A549 (cell line): ENCODE data around the gene HLA-DOA. TPM values are rescaled to one million over a fixed set of nuclear protein-coding genes. Genes with fewer than 3 reads are reported as not detected.

ENCODE experiments used
- ATAC-seq, 2 experiments: fragments of 200-7000 bp in 1 of 2; fragments of >200 bp in 1 of 2; cut with Nextera tagmentation in 1 of 2; cut with Tn5 transposase in 1 of 2; 3 replicates each; pipeline versions ENCODE4 v1.8.0 to v1.9.1; 2018 to 2020; ENCODE audit warnings: mild to moderate bottlenecking in 1 of 2, moderate library complexity in 1 of 2
- CTCF ChIA-PET: fragments of 300-600 bp; sonication (Branson Sonifier 250); formaldehyde crosslinking; extraction: SDS; loops from one replicate; lab custom pipeline; 2021; ENCODE audit warnings: antibody characterized with exemption, inconsistent platforms; lab: Yijun Ruan, JAX
- POLR2A ChIA-PET: fragments of 350-600 bp; formaldehyde crosslinking; extraction: SDS; loops from one replicate; lab custom pipeline; 2021; ENCODE audit warnings: antibody characterized with exemption, inconsistent platforms; lab: Yijun Ruan, JAX
- DNase-seq, 2 experiments: peaks; one replicate each; pipeline versions ENCODE4 v3.0.0 to v3.0.0-alpha.2; 2011 to 2016; ENCODE audit warnings: low read depth in 1 of 2, low spot score in 1 of 2
- FAIRE-seq: peaks from 2 replicates; lab custom pipeline; 2011; peaks lifted over from hg19 to GRCh38; lab: Jason Lieb, UNC
- H3K27ac ChIP-seq, 2 experiments: fragments of >200 bp; sonication (Bioruptor Twin); formaldehyde crosslinking; 3 replicates each; pipeline ENCODE4 v1.5.1; 2016 to 2017
- H3K4me1 ChIP-seq: fragments of >200 bp; sonication (Bioruptor Twin); formaldehyde crosslinking; 3 replicates; pipeline ENCODE4 v1.6.1; 2016
- H3K4me2 ChIP-seq: fragments of >200 bp; sonication (Bioruptor Twin); formaldehyde crosslinking; 3 replicates; pipeline ENCODE4 v1.6.1; 2016
- H3K4me3 ChIP-seq: fragments of >200 bp; sonication (Bioruptor Twin); formaldehyde crosslinking; 3 replicates; pipeline ENCODE4 v1.5.1; 2016
- H3K9me3 ChIP-seq: fragments of >200 bp; sonication (Bioruptor Twin); formaldehyde crosslinking; 3 replicates; pipeline ENCODE4 v1.6.1; 2016
- CBX8 ChIP-seq: fragments of 200-600 bp; sonication (generic); IDR thresholded peaks from 2 replicates; pipeline ENCODE4 v1.6.1; 2016
- E2F6 ChIP-seq: IDR thresholded peaks from 2 replicates; pipeline ENCODE4 v1.6.1; 2012; ENCODE audit warnings: low read depth, borderline replicate concordance
- ESRRA ChIP-seq: fragments of 150-350 bp; IDR thresholded peaks from 2 replicates; pipeline ENCODE4 v1.6.1; 2014; ENCODE audit warnings: mild to moderate bottlenecking, low read length, borderline replicate concordance
- GATA3 ChIP-seq: IDR thresholded peaks from 2 replicates; pipeline ENCODE4 v1.6.1; 2012; ENCODE audit warnings: borderline replicate concordance
- HDAC2 ChIP-seq: fragments of 200-600 bp; sonication (generic); IDR thresholded peaks from 2 replicates; pipeline ENCODE4 v1.6.1; 2016
- HEYL ChIP-seq: fragments of 250-450 bp; sonication (Bioruptor Pico); IDR thresholded peaks from 2 replicates; pipeline ENCODE4 v1.8.0; 2021; ENCODE audit warnings: mild to moderate bottlenecking, moderate library complexity
- HMGXB4 ChIP-seq: fragments of 250-450 bp; sonication (Bioruptor Pico); IDR thresholded peaks from 2 replicates; pipeline ENCODE4 v1.5.0; 2021; ENCODE audit warnings: mild to moderate bottlenecking, moderate library complexity, borderline replicate concordance
- HOXA7 ChIP-seq: fragments of 250-450 bp; sonication (Bioruptor Pico); IDR thresholded peaks from 2 replicates; pipeline ENCODE4 v1.5.0; 2020; ENCODE audit warnings: mild to moderate bottlenecking, moderate library complexity
- HOXB5 ChIP-seq: fragments of 250-450 bp; sonication (Bioruptor Pico); IDR thresholded peaks from 2 replicates; pipeline ENCODE4 v1.5.0; 2020; ENCODE audit warnings: mild to moderate bottlenecking, moderate library complexity
- JUNB ChIP-seq: fragments of >200 bp; sonication (Bioruptor Twin); formaldehyde crosslinking; IDR thresholded peaks from 2 replicates; pipeline ENCODE4 v1.6.1; 2016
- MAZ ChIP-seq: fragments of 150-350 bp; IDR thresholded peaks from 2 replicates; pipeline ENCODE4 v1.6.1; 2014; ENCODE audit warnings: antibody characterized with exemption, low read depth, low read length, borderline replicate concordance
- MYC ChIP-seq: IDR thresholded peaks from 2 replicates; pipeline ENCODE4 v1.6.1; 2012; ENCODE audit warnings: mild to moderate bottlenecking, inconsistent platforms, low read length, improper control_type of control experiment, borderline replicate concordance
- NFE2L2 ChIP-seq: fragments of 150-350 bp; conservative IDR thresholded peaks from 2 replicates; pipeline ENCODE4 v1.6.1; 2014; ENCODE audit warnings: low read length
- PHF8 ChIP-seq: fragments of 200-600 bp; sonication (generic); IDR thresholded peaks from 2 replicates; pipeline ENCODE4 v1.6.1; 2016; ENCODE audit warnings: low read depth, mild to moderate bottlenecking, antibody characterized with exemption, moderate library complexity, borderline replicate concordance
- RAD21 ChIP-seq, 2 experiments: fragments of >200 bp in 1 of 2; sonication (Bioruptor Twin) in 1 of 2; formaldehyde crosslinking in 1 of 2; IDR thresholded peaks in 1 of 2; conservative IDR thresholded peaks in 1 of 2; 2 replicates in 1 of 2; 3 replicates in 1 of 2; pipeline ENCODE4 v1.6.1; 2012 to 2018; ENCODE audit warnings: inconsistent platforms in 1 of 2
- RFX5 ChIP-seq: fragments of 450-650 bp; IDR thresholded peaks from 2 replicates; pipeline ENCODE4 v1.7.1; 2014; ENCODE audit warnings: antibody characterized with exemption, mild to moderate bottlenecking, moderate library complexity
- TP53 ChIP-seq: fragments of 250-450 bp; sonication (Bioruptor Pico); IDR thresholded peaks from 2 replicates; pipeline ENCODE4 v1.5.0; 2021; ENCODE audit warnings: mild to moderate bottlenecking, moderate library complexity
- ZC3H11A ChIP-seq: fragments of 450-650 bp; IDR thresholded peaks from 2 replicates; pipeline ENCODE4 v1.6.1; 2014; ENCODE audit warnings: antibody characterized with exemption, mild to moderate bottlenecking
- ZSCAN20 ChIP-seq: fragments of 250-450 bp; sonication (Bioruptor Pico); IDR thresholded peaks from 2 replicates; pipeline ENCODE4 v1.8.0; 2022; ENCODE audit warnings: mild to moderate bottlenecking, moderate library complexity
- WGBS: methylation state at CpG from one replicate; pipeline ENCODE4 v1.1.6; 2017; ENCODE audit errors: missing lambda C conversion rate; 5-methylcytosine and 5-hydroxymethylcytosine counted together
- polyA minus RNA-seq: library from RNA; depleted of rRNA, polyadenylated mRNA; stranded (reverse); fragments of >200 nt; gene quantifications from 2 replicates; pipeline ENCODE4 v1.2.3, GENCODE V29; 2011; rRNA and poly(A)+ RNA removed
- polyA plus RNA-seq, 4 experiments: library from polyadenylated mRNA; depleted of rRNA in 3 of 4; stranded (reverse); fragments of >200 nt; fragmentation: RNase III in 1 of 4; extraction: RNeasy Plus Mini Kit Qiagen cat#74134 plus additional on column Dnase treatment in 1 of 4; gene quantifications; 2 replicates in 3 of 4; 3 replicates in 1 of 4; pipeline ENCODE4 v1.2.3, GENCODE V29; 2011 to 2017
- TF ChIP-seq, protein P1 (sequence below): fragments of >200 bp; sonication (Bioruptor Twin); formaldehyde crosslinking; IDR thresholded peaks from 2 replicates; pipeline ENCODE4 v1.6.1; 2016
- TF ChIP-seq, protein P2 (sequence below): IDR thresholded peaks from 2 replicates; pipeline ENCODE4 v1.6.1; 2012
- TF ChIP-seq, protein P3 (sequence below): fragments of 200-600 bp; sonication (generic); IDR thresholded peaks from 2 replicates; pipeline ENCODE4 v1.6.1; 2016; ENCODE audit warnings: antibody characterized with exemption, mild to moderate bottlenecking, moderate library complexity

The HLA-DOA gene
- 0.25 and 0.27 TPM in 2 replicates for polyA plus RNA-seq (2011; rRNA removed)
- 0.03 TPM in 1 of 2 replicates, not detected in the other for polyA plus RNA-seq (2012; cell fraction: cytosol; rRNA removed)
- 0.20 TPM in 1 of 2 replicates, not detected in the other for polyA plus RNA-seq (2012; cell fraction: nucleus; rRNA removed)
- polyA plus RNA-seq (2017; fragmentation: RNase III; extraction: RNeasy Plus Mini Kit Qiagen cat#74134 plus additional on column Dnase treatment): 0.03 TPM in 1 of 3 replicates, not detected in the others
- 0.10 and 0.12 TPM in 2 replicates for polyA minus RNA-seq

DNA sequence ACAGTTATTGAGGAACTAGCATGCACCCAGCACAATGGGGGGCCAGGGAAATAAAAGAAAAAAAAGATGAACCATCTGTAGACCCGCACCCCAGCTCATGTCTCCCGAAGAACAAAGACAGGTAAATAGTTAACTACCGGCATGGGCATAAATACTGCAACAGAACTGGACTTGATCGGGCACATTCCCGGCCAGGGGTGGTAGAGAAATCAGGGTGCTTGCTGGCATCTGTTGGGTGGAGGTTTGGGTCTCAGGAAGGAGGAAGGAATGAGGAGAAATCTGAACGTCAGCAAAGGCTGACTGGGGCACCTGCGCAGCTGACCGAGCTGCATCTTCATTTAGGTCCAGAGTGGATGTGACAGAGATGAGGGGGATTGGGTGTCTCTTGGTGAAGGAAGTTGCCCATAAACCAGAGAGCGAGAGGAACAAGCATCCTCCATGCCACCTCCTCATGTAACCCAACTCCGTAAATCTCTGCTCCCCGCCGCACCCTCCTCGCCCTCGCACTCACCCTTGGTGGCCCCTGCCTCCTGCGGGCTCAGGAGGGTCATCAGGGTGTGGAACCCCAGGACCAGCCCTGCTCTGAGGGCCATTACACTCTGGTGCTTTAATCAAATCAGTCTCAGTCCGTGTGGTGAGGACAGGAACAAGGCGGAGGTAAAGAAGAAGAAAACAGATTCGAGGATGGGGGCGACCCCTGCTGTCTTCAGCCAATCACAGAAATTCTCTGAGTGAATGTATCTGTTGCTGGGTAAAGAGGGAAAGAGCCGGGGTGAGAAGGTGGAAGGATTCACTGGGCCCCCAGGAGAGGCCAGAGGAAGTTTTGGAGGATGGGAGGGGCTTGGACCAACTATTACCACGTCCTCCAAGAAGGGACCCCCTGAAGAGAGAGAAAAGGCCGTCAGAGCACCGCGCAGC, at the start of gene HLA-DOA:
Gene HLA-DOA (minus strand): TSS at position 648 of the 918 bp plus-strand sequence.
- ATAC-seq (peak in 1 of 2 experiments; percentile 78; a peak in 3 of 6 replicates), DNase-seq (peak in 1 of 2 experiments; percentile 9), FAIRE-seq (no peak)
- Histone ChIP-seq H3K4me3 (no peak within 1 kb of the TSS), H3K9me3 (no peaks in the 10 kb centered on the region), H3K4me1 (no peaks in the 10 kb centered on the region), H3K4me2 (no peak within 1 kb of the TSS), H3K27ac (no peak within 1 kb of the TSS)
- 47% methylated on average over 23 of the region's 24 CpGs for WGBS
- ChIA-PET CTCF (interaction anchor here (1.3 kb wide), 1 partner anchor 240 kb away, joined by 5 read pairs; no protein-coding TSS in a partner anchor), POLR2A (interaction anchor here (0.6 to 0.8 kb wide), 2 partner anchors 17 to 125 kb away, joined by 3 to 6 read pairs; no protein-coding TSS in a partner anchor)
- TF ChIP-seq MAZ (no peak), RFX5 (peak; percentile 94)
- TF ChIP-seq, protein P1, sequence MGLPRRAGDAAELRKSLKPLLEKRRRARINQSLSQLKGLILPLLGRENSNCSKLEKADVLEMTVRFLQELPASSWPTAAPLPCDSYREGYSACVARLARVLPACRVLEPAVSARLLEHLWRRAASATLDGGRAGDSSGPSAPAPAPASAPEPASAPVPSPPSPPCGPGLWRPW: no peak

DNA sequence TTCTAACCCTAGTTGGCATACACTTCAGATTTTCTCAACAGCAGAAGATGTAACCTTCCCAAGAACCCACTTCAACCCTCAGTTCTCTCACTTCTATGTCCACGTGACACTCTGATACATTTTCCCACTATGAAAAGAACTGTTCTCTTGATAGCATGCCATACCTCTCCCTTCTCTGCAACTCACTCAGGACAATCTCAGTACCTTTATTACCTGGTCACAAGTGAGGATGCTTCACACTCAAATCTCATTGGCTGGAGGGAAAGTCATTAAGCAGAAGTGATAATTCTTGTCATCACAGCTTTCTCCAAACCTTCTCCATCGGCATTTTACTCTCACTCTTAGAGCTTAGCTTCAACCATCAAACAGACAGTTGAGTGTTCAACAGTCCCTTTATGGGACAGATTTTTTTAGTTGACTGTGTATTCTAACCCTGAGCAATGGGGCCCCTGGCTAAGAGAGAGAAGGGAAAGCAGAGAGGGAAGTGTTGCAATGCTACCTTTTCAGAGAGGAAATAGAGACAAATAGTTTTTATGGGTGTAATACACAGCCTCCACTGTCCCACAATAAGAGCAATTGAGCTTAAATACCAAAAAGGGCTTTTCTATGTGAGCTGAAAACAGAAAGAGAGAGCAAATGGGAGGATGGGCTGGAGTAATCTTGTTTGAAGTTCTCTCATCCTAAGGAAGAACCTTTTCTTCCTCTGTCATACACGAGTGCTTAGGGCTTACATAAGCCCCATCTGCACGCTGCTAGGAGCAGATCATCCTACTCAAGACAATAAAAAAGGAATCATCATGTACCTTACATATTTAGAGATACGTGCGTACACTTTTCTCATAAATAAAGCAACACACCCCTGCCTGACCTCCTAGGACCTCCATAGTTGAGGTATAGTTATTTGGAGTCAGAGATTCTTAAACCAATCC, 48.1 kb upstream of the HLA-DOA start:
- Histone ChIP-seq H3K4me2 (no peak overlapping the region), H3K4me3 (no peak overlapping the region), H3K4me1 (no peaks in the 10 kb centered on the region), H3K9me3 (no peaks in the 10 kb centered on the region), H3K27ac (no peak overlapping the region)
- ChIA-PET CTCF (interaction anchor here (1.0 to 1.6 kb wide), 3 partner anchors 10 to 94 kb away, joined by 3 to 6 read pairs (median 3); no protein-coding TSS in a partner anchor), POLR2A (no interaction called here)
- no peak for DNase-seq
- 25% methylated on average over 6 of the region's 6 CpGs for WGBS
- TF ChIP-seq CBX8: no peak
- TF ChIP-seq GATA3: no peak
- no peak for TF ChIP-seq ESRRA
- TF ChIP-seq E2F6: no peak
- TF ChIP-seq PHF8: no peak
- TF ChIP-seq HOXA7 (CRISPR knock-in tag): no peak
- TF ChIP-seq TP53 (CRISPR knock-in tag): no peak
- TF ChIP-seq HDAC2: no peak
- TF ChIP-seq, protein P2, sequence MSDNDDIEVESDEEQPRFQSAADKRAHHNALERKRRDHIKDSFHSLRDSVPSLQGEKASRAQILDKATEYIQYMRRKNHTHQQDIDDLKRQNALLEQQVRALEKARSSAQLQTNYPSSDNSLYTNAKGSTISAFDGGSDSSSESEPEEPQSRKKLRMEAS: no peak
- TF ChIP-seq NFE2L2: no peak
- FAIRE-seq: no peak
- no peak for ATAC-seq

DNA sequence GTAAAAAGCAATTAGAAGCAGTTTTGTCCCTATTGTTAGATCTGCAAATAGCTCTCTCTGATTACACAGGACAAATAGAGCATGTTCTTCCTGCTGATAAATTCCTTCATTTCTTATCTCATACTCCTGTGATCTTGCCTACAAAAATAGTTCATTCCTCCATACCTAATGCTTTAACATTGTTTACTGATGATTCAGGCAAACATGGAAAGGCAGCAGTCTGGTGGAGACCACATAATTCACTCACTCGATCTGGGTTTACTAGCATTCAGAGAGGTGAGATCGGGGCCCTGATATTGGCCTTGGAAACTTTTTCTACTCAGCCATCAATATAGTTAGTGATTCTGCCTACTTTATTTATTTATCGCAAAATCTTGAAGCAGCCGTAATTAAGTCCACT, 43.8 kb upstream of the HLA-DOA start:
- Histone ChIP-seq H3K27ac (no peak overlapping the region), H3K4me3 (no peak overlapping the region), H3K4me1 (no peaks in the 10 kb centered on the region), H3K9me3 (no peaks in the 10 kb centered on the region), H3K4me2 (no peak overlapping the region)
- ChIA-PET POLR2A (no interaction called here), CTCF (interaction anchor here (0.6 kb wide), 1 partner anchor 1372 kb away, joined by 3 read pairs; the partner anchor contains the start of gene LY6G5C)
- ATAC-seq: no peak
- no peak for FAIRE-seq
- 20% methylated on average over 4 of the region's 4 CpGs for WGBS
- DNase-seq: no peak
- no peak for TF ChIP-seq JUNB
- TF ChIP-seq HEYL: no peak
- TF ChIP-seq RAD21 (conservative IDR thresholded peaks at IDR 0.05 in 1 of 2, IDR thresholded peaks at IDR 0.05 in 1 of 2): no peak
- no peak for TF ChIP-seq ZC3H11A
- TF ChIP-seq CBX8: no peak
- TF ChIP-seq HOXB5: no peak
- TF ChIP-seq, protein P3, sequence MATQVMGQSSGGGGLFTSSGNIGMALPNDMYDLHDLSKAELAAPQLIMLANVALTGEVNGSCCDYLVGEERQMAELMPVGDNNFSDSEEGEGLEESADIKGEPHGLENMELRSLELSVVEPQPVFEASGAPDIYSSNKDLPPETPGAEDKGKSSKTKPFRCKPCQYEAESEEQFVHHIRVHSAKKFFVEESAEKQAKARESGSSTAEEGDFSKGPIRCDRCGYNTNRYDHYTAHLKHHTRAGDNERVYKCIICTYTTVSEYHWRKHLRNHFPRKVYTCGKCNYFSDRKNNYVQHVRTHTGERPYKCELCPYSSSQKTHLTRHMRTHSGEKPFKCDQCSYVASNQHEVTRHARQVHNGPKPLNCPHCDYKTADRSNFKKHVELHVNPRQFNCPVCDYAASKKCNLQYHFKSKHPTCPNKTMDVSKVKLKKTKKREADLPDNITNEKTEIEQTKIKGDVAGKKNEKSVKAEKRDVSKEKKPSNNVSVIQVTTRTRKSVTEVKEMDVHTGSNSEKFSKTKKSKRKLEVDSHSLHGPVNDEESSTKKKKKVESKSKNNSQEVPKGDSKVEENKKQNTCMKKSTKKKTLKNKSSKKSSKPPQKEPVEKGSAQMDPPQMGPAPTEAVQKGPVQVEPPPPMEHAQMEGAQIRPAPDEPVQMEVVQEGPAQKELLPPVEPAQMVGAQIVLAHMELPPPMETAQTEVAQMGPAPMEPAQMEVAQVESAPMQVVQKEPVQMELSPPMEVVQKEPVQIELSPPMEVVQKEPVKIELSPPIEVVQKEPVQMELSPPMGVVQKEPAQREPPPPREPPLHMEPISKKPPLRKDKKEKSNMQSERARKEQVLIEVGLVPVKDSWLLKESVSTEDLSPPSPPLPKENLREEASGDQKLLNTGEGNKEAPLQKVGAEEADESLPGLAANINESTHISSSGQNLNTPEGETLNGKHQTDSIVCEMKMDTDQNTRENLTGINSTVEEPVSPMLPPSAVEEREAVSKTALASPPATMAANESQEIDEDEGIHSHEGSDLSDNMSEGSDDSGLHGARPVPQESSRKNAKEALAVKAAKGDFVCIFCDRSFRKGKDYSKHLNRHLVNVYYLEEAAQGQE: no peak
- no peak for TF ChIP-seq HMGXB4
- no peak for TF ChIP-seq ZSCAN20 (CRISPR knock-in tag)
- TF ChIP-seq MYC: no peak
- no peak for TF ChIP-seq GATA3
